ACC112 (cell line): ENCODE measurements around the gene GFRA1.
A peak's percentile ranks its signal among the peaks of the same experiment; 100 is the strongest.

Source experiments
- H2AFZ ChIP-seq: fragments of 200-600 bp; sonication (generic); one replicate; pipeline ENCODE4 v1.6.0; 2017; ENCODE audit warnings: antibody characterized with exemption, low read length; ENCODE audit not compliant: unreplicated experiment
- H3K27ac ChIP-seq: fragments of 200-600 bp; sonication (generic); 2 replicates; pipeline ENCODE4 v1.5.1; 2014; ENCODE audit warnings: low read depth, mild to moderate bottlenecking, antibody characterized with exemption, low read length, moderate library complexity
- H3K27me3 ChIP-seq: fragments of 200-600 bp; sonication (generic); 2 replicates; pipeline ENCODE4 v1.6.1; 2014; ENCODE audit warnings: mild to moderate bottlenecking, antibody characterized with exemption, low read length, moderate library complexity, mixed read lengths; ENCODE audit not compliant: insufficient read depth
- H3K36me3 ChIP-seq: fragments of 200-600 bp; sonication (generic); 2 replicates; pipeline ENCODE4 v1.6.1; 2016; ENCODE audit warnings: mild to moderate bottlenecking, antibody characterized with exemption, low read length, moderate library complexity, mixed read lengths; ENCODE audit not compliant: insufficient read depth
- H3K4me1 ChIP-seq: fragments of 200-600 bp; sonication (generic); one replicate; pipeline ENCODE4 v1.6.1; 2016; ENCODE audit warnings: low read length, mixed read lengths; ENCODE audit not compliant: insufficient read depth, unreplicated experiment, control insufficient read depth
- H3K4me3 ChIP-seq: fragments of 200-600 bp; sonication (generic); 2 replicates; pipeline ENCODE4 v1.5.1; 2014; ENCODE audit warnings: mild to moderate bottlenecking, low read depth, low read length
- H3K79me2 ChIP-seq: fragments of 200-600 bp; sonication (generic); one replicate; pipeline ENCODE4 v1.6.0; 2016; ENCODE audit warnings: low read length; ENCODE audit not compliant: control insufficient read depth, unreplicated experiment, insufficient read depth

GFRA1 gene

DNA sequence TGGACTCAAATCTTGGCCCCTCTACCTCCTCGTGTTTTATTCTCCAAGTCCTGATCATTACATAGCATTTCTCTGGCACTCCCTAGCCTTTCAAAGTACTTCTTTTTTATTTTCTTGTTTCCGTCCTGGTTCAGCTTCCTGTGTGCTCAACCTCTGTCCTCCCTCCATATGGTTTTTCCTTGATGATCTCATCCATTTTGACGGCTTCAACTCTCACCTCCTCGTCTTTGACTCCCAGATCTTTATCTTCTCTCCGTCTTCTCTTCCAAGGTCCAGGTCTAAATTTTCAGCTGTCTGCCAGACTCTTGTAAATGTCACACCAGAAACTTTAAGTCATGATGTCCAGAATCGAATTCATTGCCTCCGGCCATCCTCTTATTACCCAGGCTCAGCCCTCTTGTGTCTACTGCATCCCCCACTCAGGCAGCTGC is 23.3 kb upstream of the GFRA1 start:
- no peaks in the 10 kb centered on the region for H3K79me2 ChIP-seq
- no peak overlapping the region for H3K27ac ChIP-seq
- H3K36me3 ChIP-seq: no peaks in the 10 kb centered on the region
- H3K27me3 ChIP-seq: no peaks in the 10 kb centered on the region
- no peaks in the 10 kb centered on the region for H3K4me1 ChIP-seq
- no peak overlapping the region for H2AFZ ChIP-seq
- no peak overlapping the region for H3K4me3 ChIP-seq

DNA sequence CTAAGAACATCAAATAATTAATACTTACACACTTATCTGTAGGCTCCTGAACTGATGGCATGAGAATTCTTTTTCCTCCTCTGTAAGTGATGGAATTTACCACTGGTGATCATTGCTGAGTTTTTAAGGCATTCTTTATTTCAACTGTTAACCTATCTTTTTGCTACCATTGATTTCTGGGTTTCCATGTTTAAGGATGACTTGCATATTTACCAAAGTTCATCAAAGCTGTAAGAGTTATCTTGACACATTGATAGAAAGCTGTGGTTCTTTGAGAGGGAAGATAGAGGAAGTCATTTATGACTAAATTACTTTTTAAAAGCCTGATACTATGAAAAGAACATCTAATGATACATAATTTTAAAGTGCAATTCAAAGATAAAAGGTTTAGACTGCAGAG is 19.5 kb upstream of the GFRA1 start:
- Histone ChIP-seq H3K4me1 (no peaks in the 10 kb centered on the region), H3K79me2 (no peaks in the 10 kb centered on the region), H3K4me3 (no peak overlapping the region), H2AFZ (no peak overlapping the region), H3K27me3 (peaks cover 5% of the 10 kb centered on the region; the same call in 1 of the 2 replicates), H3K27ac (no peak overlapping the region), H3K36me3 (no peaks in the 10 kb centered on the region)

DNA sequence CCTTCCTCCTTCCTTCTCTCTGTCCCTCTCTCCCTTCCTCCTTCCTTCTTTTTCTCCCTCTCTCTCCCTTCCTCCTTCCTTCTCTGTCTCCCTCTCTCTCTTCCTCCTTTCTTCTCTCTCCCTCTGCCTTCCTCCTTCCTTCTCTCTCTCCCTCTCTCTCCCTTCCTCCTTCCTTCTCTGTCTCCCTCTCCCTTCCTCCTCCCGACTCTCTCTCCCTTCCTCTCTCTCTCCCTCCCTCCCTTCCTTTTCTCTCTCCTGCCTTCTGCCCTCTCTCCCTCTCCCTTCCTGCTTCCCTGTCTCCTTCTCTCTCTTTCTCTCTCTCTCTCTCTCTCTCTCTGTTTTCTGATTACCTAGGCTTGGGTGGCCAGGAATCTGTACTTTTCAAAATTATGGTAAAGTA is 16.6 kb upstream of the GFRA1 start:
- H3K27me3 ChIP-seq: peaks cover 5% of the 10 kb centered on the region; the same call in 1 of the 2 replicates
- H3K36me3 ChIP-seq: no peaks in the 10 kb centered on the region
- H3K4me1 ChIP-seq: no peaks in the 10 kb centered on the region
- no peak overlapping the region for H3K4me3 ChIP-seq
- no peaks in the 10 kb centered on the region for H3K79me2 ChIP-seq
- no peak overlapping the region for H2AFZ ChIP-seq
- H3K27ac ChIP-seq: no peak overlapping the region

DNA sequence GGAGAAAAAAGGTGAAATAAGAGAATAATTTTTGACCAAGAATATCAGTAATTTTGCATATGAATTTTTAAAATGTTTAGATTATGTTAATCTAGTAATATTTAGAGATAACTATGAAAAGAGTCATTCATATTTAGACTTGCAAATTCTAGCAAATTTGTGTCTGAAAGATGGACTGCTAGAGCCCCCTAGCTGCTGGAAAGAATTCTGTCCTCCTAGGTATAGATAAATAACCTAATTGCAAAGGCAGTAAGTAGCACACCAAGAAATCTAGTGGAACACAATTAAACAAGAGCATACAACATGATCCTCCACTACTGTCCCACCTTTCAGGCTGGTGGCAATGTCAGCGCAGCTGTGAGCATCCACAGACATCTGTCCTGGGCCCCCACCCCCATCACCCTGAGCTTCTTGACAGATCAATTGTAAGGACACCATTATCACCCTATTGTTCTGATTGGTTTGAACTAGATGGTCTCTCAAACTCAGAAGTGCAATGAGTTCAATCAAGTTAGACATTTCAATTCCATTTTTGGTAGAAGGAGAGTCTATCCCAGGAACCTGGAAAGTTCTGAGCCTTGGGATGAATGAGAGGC is 15.0 kb upstream of the GFRA1 start:
- Histone ChIP-seq H3K27ac (no peak overlapping the region), H3K79me2 (no peaks in the 10 kb centered on the region), H3K4me1 (no peaks in the 10 kb centered on the region), H3K27me3 (peaks cover 5% of the 10 kb centered on the region; the same call in 1 of the 2 replicates), H2AFZ (no peak overlapping the region), H3K4me3 (no peak overlapping the region), H3K36me3 (no peaks in the 10 kb centered on the region)

DNA sequence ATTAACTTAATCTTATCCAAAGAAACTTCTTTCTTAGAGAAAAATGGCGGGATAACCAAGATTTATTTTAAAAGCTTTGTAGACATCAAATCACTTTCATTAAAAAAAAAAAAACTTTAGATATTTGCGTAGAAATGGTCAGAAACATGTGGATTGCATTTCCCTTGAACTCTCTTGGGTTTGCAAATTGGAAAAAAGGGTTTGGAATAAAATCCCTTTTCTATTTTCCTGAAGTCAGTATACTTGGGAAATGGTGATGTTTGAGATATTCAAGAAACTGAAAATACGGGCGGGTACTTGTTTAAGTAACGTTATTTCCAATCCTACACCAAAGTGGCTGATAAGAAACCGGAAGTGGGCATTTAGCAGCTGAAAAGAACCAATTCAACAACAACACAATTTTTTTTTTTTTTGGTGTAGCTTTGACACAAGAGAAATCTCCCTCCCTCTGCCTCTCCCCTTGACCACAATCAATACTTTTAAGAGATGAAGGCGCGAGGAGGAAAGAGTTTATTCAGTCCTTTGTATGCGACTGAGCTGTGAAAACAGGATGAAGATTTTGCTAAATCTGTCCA is 13.7 kb upstream of the GFRA1 start:
- H3K27me3 ChIP-seq: peaks cover 5% of the 10 kb centered on the region; the same call in 1 of the 2 replicates
- H3K4me1 ChIP-seq: no peaks in the 10 kb centered on the region
- H3K36me3 ChIP-seq: no peaks in the 10 kb centered on the region
- H2AFZ ChIP-seq: no peak overlapping the region
- no peak overlapping the region for H3K4me3 ChIP-seq
- H3K79me2 ChIP-seq: no peaks in the 10 kb centered on the region
- H3K27ac ChIP-seq: no peak overlapping the region

DNA sequence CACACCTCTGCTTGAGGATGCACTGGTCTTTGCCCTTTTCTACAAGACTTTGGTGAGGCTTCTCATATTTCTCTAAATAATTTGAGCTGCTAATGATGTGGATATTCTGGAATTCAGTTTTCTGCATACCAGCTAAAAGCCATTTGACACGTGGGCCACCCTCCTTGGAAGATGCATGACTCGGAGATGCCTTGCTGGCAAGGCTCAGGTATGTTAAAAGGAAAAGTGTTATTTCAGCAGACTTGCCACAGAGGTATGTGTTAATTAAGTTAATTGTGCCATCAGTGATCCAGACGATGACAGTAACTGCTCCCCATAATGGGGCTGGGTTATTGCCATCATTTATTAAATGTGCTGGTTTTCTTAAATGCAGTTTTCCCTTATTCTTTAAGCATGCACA is 8.8 kb upstream of the GFRA1 start:
- no peak overlapping the region for H3K27ac ChIP-seq

DNA sequence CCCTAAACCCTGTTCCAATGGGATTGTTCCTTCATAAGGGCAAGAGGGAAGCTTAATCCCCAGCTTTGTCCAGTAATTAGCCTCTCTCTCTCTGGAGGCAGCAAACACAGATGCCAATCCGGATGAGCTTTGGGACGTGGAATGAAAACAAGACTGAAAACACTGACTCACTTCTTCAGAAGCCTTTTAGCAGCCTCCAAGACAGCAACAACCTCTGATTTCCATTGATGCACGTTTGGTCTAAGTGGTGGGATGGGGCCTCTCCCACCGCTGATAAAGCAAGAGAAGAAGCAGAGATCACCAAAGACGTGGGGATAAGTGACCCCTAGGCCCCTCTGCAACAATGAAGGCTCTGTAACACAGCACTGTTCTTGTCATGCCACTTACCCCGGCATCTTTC is 5.8 kb upstream of the GFRA1 start:
- Histone ChIP-seq H2AFZ (no peak overlapping the region), H3K4me1 (no peaks in the 10 kb centered on the region), H3K36me3 (no peaks in the 10 kb centered on the region), H3K79me2 (no peaks in the 10 kb centered on the region), H3K27me3 (peaks cover 24% of the 10 kb centered on the region), H3K27ac (no peak overlapping the region), H3K4me3 (no peak overlapping the region)

More for the DNA sequence above, 8.8 kb upstream of the GFRA1 start:
- Histone ChIP-seq H3K4me3 (no peak overlapping the region), H2AFZ (no peak overlapping the region), H3K4me1 (no peaks in the 10 kb centered on the region), H3K36me3 (no peaks in the 10 kb centered on the region), H3K79me2 (no peaks in the 10 kb centered on the region), H3K27me3 (no peaks in the 10 kb centered on the region; the same call in 1 of the 2 replicates)

DNA sequence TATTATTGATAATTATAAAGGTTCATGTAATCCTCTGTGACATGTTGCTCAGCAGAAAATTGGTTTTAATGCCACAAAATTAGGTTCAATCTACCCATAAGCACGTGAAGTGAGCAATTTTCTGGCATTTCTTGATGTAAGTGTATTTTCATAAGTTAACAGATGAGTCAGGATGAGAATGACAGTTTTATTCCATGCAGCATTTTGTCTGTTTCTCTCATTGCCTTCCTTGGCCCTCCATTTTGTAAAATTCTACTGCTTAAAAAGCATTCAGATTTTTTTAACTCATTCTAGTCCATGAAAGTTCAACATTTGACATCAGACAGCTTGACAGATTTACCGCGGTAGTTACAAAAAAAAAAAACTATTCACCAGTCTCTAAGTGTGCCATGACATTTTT is 4.0 kb upstream of the GFRA1 start:
- H2AFZ ChIP-seq: no peak overlapping the region
- no peaks in the 10 kb centered on the region for H3K79me2 ChIP-seq
- H3K4me1 ChIP-seq: peaks cover 8% of the 10 kb centered on the region
- H3K4me3 ChIP-seq: no peak overlapping the region
- peaks cover 42% of the 10 kb centered on the region for H3K27me3 ChIP-seq
- no peaks in the 10 kb centered on the region for H3K36me3 ChIP-seq
- no peak overlapping the region for H3K27ac ChIP-seq

DNA sequence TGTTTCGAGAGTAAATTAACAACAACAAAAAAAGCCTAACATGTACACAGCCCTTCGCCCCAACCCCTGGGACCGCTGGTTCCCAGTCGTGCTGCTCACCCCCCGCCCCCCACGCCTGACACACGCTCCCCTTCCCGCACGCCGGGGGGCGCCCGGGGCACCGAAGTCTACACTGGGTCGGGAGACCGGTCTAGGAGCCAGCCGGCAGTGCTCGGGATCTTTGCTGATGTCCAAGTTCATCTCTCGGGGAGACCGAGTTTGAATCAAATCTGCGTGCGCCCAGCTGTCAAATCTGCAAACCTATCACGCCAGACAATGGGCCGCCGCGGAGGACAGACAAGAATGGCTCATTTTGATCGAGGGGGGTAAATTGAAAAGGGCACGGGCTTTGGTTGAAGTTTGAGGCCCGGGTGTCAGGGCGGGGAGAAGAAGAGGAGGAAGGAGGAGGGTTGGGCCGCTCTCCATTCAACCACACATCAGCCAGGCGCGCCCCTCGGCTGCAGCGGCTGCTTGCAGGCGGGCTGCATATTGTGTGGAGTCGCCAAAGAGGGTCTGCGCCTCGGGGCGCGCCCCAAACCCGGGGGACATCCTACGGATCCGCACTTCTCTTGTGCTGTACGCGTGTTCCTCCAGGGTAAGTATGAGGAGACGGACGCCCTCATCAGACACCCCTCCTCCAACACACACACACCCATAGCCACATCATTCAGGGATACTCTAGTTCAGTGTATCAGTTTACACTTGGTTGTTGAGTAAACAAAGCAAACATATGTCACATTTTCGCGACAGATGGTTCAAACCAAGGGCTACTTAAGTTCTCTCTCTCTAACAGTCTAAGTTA is 1.3 kb upstream of the GFRA1 start:
- H3K27ac ChIP-seq: no peak overlapping the region
- peaks cover 69% of the 10 kb centered on the region for H3K27me3 ChIP-seq
- H3K4me3 ChIP-seq: peak overlapping the region; percentile 81
- peaks cover 8% of the 10 kb centered on the region for H3K4me1 ChIP-seq
- H3K36me3 ChIP-seq: no peaks in the 10 kb centered on the region
- no peaks in the 10 kb centered on the region for H3K79me2 ChIP-seq
- peak overlapping the region; percentile 57 for H2AFZ ChIP-seq

DNA sequence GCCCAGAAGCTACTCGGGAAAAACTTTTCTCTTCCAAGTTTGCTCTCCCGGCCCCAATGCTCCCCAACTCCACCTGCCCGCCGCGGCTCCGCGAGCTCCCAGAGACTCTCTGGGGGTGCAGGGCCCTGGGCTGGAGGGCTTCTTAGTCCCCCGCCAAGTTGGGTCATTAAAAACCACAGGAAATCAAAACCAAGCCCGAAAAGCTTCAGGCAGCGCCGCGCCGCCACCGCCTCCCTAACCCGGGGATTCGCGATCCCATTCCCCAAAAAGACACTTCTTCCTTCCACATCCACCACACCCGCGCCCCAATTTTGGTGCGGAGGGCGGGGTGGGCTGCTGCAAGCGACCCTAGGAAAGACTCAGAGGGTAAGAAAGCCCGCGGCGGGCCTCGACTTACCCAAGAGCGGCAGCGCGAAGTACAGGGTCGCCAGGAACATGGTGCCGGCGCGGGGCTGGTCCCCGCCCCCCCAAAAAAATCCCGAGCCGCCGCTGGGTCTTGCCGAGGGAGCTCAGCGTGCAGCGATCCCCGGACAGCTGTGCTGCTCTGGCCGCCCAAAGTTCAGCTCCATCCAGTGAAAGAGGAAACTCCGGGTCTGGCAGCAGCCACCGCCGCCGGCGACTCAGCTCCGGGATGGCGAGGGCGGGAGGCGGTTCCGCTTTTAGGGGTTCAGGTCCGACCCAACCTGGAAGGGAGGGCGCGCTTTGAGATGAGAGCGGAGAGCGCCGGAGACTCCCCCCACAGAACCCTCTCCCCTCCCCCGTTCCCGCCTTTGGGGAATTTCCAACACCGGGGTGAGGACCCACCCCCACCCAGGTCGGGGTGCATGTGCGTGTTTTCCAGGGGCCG is 1.2 kb downstream of the GFRA1 start:
- Histone ChIP-seq H3K4me1 (peaks cover 8% of the 10 kb centered on the region), H3K27ac (no peak overlapping the region), H3K4me3 (peak overlapping the region; percentile 81), H3K27me3 (peaks cover 86% of the 10 kb centered on the region), H3K79me2 (no peaks in the 10 kb centered on the region), H2AFZ (peak overlapping the region; percentile 86), H3K36me3 (no peaks in the 10 kb centered on the region)
